ENCODE measurements around the gene KLF7. TPM values are rescaled to one million over a fixed set of nuclear protein-coding genes. Genes with fewer than 3 reads are reported as not detected.

Gene KLF7
- total RNA-seq, 2 experiments from 2014 or later: 90.1 to 96.9 TPM

- Mint-ChIP-seq H3K4me1 (ENCODE audit: low read depth) (peaks cover 63% of the 10 kb centered on the region), H3K9me3 (no peaks in the 10 kb centered on the region), H3K27ac (no peak overlapping the region), H3K27me3 (no peaks in the 10 kb centered on the region), H3K4me3 (no peak overlapping the region), H3K36me3 (ENCODE audit: low read depth) (peaks cover 77% of the 10 kb centered on the region)
- Histone ChIP-seq H3K27ac (ENCODE audit: low read depth in 1 of 2, low read length in 2 of 2) (no peak overlapping the region), H3K36me3 (ENCODE audit: insufficient read depth, low read length) (peaks cover 22% of the 10 kb centered on the region), H3K4me3 (ENCODE audit: low read length) (no peak overlapping the region), H3K9me3 (ENCODE audit: control insufficient read depth in 1 of 2, insufficient read depth in 1 of 2, low read length in 2 of 2) (peaks cover 0 to 3% of the 10 kb centered on the region in 2 experiments), H3K4me1 (ENCODE audit: insufficient read depth, low read length) (no peaks in the 10 kb centered on the region), H3K27me3 (ENCODE audit: control insufficient read depth in 1 of 2, insufficient read depth in 2 of 2, low read length in 2 of 2) (no peaks in the 10 kb centered on the region)
- ATAC-seq (ENCODE audit: poor library complexity): no peak
- ChIA-PET CTCF (interaction anchor here (1.2 kb wide), 1 partner anchor 42 kb away, joined by 3 read pairs; the partner anchor contains the start of gene KLF7), POLR2A (interaction anchor here (0.9 to 4.3 kb wide), 3 partner anchors 19 to 406 kb away, joined by 3 to 19 read pairs (median 4); partner anchors contain the start of genes CREB1 and KLF7)
- TF ChIP-seq CTCF (IDR thresholded peaks at IDR 0.05): no peak
- intact Hi-C loops (cut with DNase I, micrococcal nuclease): no loop called here
- no peak for DNase-seq
Observed at GRCh38 chr2:207123776-207124391, 41.9 kb downstream of the KLF7 start.

GRCh38 chr2:207123335-207123744 is 42.4 kb downstream of the KLF7 start:
- POLR2A ChIA-PET: interaction anchor here (0.9 to 4.3 kb wide), 3 partner anchors 20 to 406 kb away, joined by 3 to 19 read pairs (median 4); partner anchors contain the start of genes CREB1 and KLF7
- no peak overlapping the region for H3K27ac Mint-ChIP-seq
- H3K4me1 Mint-ChIP-seq (ENCODE audit: low read depth): peaks cover 60% of the 10 kb centered on the region
- H3K4me3 ChIP-seq (ENCODE audit: low read length): no peak overlapping the region
- ATAC-seq (ENCODE audit: poor library complexity) (peak; percentile 70), DNase-seq (peak in 6 of 14 experiments; percentile 4 to 63 (median 31))
- H3K4me3 Mint-ChIP-seq: no peak overlapping the region
- H3K36me3 Mint-ChIP-seq (ENCODE audit: low read depth): peaks cover 78% of the 10 kb centered on the region
- peaks cover 0 to 3% of the 10 kb centered on the region in 2 experiments for H3K9me3 ChIP-seq (ENCODE audit: control insufficient read depth in 1 of 2, insufficient read depth in 1 of 2, low read length in 2 of 2)
- intact Hi-C loops (cut with DNase I, micrococcal nuclease): no loop called here
- TF ChIP-seq CTCF (IDR thresholded peaks at IDR 0.05): no peak
- CTCF ChIA-PET: interaction anchor here (1.2 kb wide), 1 partner anchor 42 kb away, joined by 3 read pairs; the partner anchor contains the start of gene KLF7
- peaks cover 22% of the 10 kb centered on the region for H3K36me3 ChIP-seq (ENCODE audit: insufficient read depth, low read length)
- H3K27me3 ChIP-seq (ENCODE audit: control insufficient read depth in 1 of 2, insufficient read depth in 2 of 2, low read length in 2 of 2): no peaks in the 10 kb centered on the region
- H3K4me1 ChIP-seq (ENCODE audit: insufficient read depth, low read length): no peaks in the 10 kb centered on the region
- H3K27me3 Mint-ChIP-seq: no peaks in the 10 kb centered on the region
- no peaks in the 10 kb centered on the region for H3K9me3 Mint-ChIP-seq
- no peak overlapping the region for H3K27ac ChIP-seq (ENCODE audit: low read depth in 1 of 2, low read length in 2 of 2)

- Histone ChIP-seq H3K27me3 (ENCODE audit: control insufficient read depth in 1 of 2, insufficient read depth in 2 of 2, low read length in 2 of 2) (no peaks in the 10 kb centered on the region), H3K27ac (ENCODE audit: low read depth in 1 of 2, low read length in 2 of 2) (no peak overlapping the region), H3K9me3 (ENCODE audit: control insufficient read depth in 1 of 2, insufficient read depth in 1 of 2, low read length in 2 of 2) (peaks cover 0 to 3% of the 10 kb centered on the region in 2 experiments), H3K4me1 (ENCODE audit: insufficient read depth, low read length) (no peaks in the 10 kb centered on the region), H3K36me3 (ENCODE audit: insufficient read depth, low read length) (peaks cover 22% of the 10 kb centered on the region), H3K4me3 (ENCODE audit: low read length) (no peak overlapping the region)
- H3K4me3 Mint-ChIP-seq: no peak overlapping the region
- no peak overlapping the region for H3K27ac Mint-ChIP-seq
- ATAC-seq (ENCODE audit: poor library complexity): no peak
- DNase-seq: no peak
- TF ChIP-seq CTCF (IDR thresholded peaks at IDR 0.05): no peak
- ChIA-PET POLR2A (interaction anchor here (0.9 to 4.3 kb wide), 2 partner anchors 20 to 43 kb away, joined by 4 to 19 read pairs; partner anchors contain the start of gene KLF7), CTCF (interaction anchor here (1.2 kb wide), 1 partner anchor 43 kb away, joined by 3 read pairs; the partner anchor contains the start of gene KLF7)
- no peaks in the 10 kb centered on the region for H3K9me3 Mint-ChIP-seq
- intact Hi-C loops (cut with DNase I, micrococcal nuclease): no loop called here
- H3K27me3 Mint-ChIP-seq: no peaks in the 10 kb centered on the region
- peaks cover 63% of the 10 kb centered on the region for H3K4me1 Mint-ChIP-seq (ENCODE audit: low read depth)
- peaks cover 75% of the 10 kb centered on the region for H3K36me3 Mint-ChIP-seq (ENCODE audit: low read depth)
Observed at GRCh38 chr2:207122651-207123334, 43.0 kb downstream of the KLF7 start.
